ENCODE results near the gene SLC12A8.

Gene SLC12A8

GRCh38 chr3:125140011-125140817 is 72.3 kb downstream of the SLC12A8 start:
- DNase-seq (ENCODE audit: low spot score), result no peak

GRCh38 chr3:125139386-125139785 is 73.2 kb downstream of the SLC12A8 start:
- no peak for DNase-seq (ENCODE audit: low spot score)

- DNase-seq (ENCODE audit: low spot score), result peak; percentile 28
These were observed 75.1 kb downstream of the SLC12A8 start for GRCh38 chr3:125137358-125138033.

- DNase-seq (ENCODE audit: low spot score), result no peak
These were observed 75.6 kb downstream of the SLC12A8 start for GRCh38 chr3:125136966-125137357.

GRCh38 chr3:125136515-125136914 is 76.0 kb downstream of the SLC12A8 start:
- DNase-seq (ENCODE audit: low spot score), result no peak

GRCh38 chr3:125134952-125135351 is 77.6 kb downstream of the SLC12A8 start:
- no peak for DNase-seq (ENCODE audit: low spot score)

- no peak for DNase-seq (ENCODE audit: low spot score)
These were observed 79.7 kb downstream of the SLC12A8 start for GRCh38 chr3:125132815-125133214.

GRCh38 chr3:125129512-125129997 is 83.0 kb downstream of the SLC12A8 start:
- DNase-seq (ENCODE audit: low spot score), result peak; percentile 52

- peak; percentile 26 for DNase-seq (ENCODE audit: low spot score)
These were observed 83.6 kb downstream of the SLC12A8 start for GRCh38 chr3:125128861-125129501.

- no peak for DNase-seq (ENCODE audit: low spot score)
These were observed 86.2 kb downstream of the SLC12A8 start for GRCh38 chr3:125126323-125126722.

- DNase-seq (ENCODE audit: low spot score), result no peak
These were observed 86.7 kb downstream of the SLC12A8 start for GRCh38 chr3:125125821-125126245.

- no peak for DNase-seq (ENCODE audit: low spot score)
These were observed 88.9 kb downstream of the SLC12A8 start for GRCh38 chr3:125123451-125124305.

GRCh38 chr3:125121246-125122010 is 91.1 kb downstream of the SLC12A8 start:
- no peak for DNase-seq (ENCODE audit: low spot score)

- DNase-seq (ENCODE audit: low spot score), result no peak
These were observed 92.0 kb downstream of the SLC12A8 start for GRCh38 chr3:125120379-125121122.

- DNase-seq (ENCODE audit: low spot score), result no peak
These were observed 92.7 kb downstream of the SLC12A8 start for GRCh38 chr3:125119752-125120378.

- no peak for DNase-seq (ENCODE audit: low spot score)
These were observed 93.9 kb downstream of the SLC12A8 start for GRCh38 chr3:125118600-125118999.

GRCh38 chr3:125117631-125118191 is 94.8 kb downstream of the SLC12A8 start:
- DNase-seq (ENCODE audit: low spot score), result no peak

GRCh38 chr3:125116311-125117080 is 96.1 kb downstream of the SLC12A8 start:
- DNase-seq (ENCODE audit: low spot score), result no peak

GRCh38 chr3:125115640-125116039 is 96.9 kb downstream of the SLC12A8 start:
- DNase-seq (ENCODE audit: low spot score), result no peak
